ENCODE results near the gene EMC8.
A peak's percentile ranks its signal among the peaks of the same experiment; 100 is the strongest.

EMC8 gene

DNA sequence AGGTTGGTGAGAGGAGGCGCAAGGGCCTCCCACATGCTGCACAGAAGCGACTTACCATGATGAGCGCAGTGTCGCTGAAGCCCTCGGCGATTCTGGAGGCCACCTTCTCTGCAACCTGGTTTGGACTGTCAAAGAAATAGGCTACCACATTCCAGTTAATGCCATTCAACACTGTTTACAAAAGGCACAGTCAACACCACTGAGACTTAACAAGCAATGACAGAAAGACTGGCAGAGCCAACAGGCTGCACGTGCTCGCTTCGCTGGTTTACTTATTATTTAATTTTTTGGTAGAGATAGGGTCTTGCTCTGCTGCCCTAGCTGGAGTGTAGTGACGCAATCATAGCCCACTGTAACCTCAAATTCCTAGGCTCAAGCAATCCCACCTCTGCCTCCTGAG is 18.2 kb downstream of the EMC8 start:
- TF ChIP-seq, protein P1, sequence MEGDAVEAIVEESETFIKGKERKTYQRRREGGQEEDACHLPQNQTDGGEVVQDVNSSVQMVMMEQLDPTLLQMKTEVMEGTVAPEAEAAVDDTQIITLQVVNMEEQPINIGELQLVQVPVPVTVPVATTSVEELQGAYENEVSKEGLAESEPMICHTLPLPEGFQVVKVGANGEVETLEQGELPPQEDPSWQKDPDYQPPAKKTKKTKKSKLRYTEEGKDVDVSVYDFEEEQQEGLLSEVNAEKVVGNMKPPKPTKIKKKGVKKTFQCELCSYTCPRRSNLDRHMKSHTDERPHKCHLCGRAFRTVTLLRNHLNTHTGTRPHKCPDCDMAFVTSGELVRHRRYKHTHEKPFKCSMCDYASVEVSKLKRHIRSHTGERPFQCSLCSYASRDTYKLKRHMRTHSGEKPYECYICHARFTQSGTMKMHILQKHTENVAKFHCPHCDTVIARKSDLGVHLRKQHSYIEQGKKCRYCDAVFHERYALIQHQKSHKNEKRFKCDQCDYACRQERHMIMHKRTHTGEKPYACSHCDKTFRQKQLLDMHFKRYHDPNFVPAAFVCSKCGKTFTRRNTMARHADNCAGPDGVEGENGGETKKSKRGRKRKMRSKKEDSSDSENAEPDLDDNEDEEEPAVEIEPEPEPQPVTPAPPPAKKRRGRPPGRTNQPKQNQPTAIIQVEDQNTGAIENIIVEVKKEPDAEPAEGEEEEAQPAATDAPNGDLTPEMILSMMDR (conservative IDR thresholded peaks at IDR 0.05), result no peak
- no peak for TF ChIP-seq ZFX (IDR thresholded peaks at IDR 0.05)

DNA sequence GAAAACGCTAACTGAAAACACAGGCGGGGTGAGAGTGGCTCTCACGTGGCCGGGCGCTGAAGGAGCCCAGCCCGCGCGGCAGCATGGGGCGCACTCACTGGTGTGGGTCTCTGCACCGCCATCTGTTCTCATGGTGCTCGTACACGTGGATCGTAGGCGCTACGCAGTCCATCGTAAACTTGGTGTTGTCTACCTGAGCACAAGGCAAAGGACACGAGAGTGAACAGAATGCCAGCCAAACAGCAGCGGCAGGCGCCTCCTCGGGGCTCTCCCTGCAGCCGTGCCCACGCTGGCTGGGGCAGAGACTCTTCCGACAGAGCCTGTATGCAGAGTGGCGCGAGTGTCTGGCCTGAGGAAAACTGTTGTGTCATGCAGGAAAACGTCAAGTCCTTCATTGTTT is 19.1 kb downstream of the EMC8 start:
- TF ChIP-seq, protein P1 (conservative IDR thresholded peaks at IDR 0.05), result no peak
- no peak for TF ChIP-seq ZFX (IDR thresholded peaks at IDR 0.05)

More for the DNA sequence above, 18.2 kb downstream of the EMC8 start:
- H3K27ac ChIP-seq, result no peak overlapping the region

DNA sequence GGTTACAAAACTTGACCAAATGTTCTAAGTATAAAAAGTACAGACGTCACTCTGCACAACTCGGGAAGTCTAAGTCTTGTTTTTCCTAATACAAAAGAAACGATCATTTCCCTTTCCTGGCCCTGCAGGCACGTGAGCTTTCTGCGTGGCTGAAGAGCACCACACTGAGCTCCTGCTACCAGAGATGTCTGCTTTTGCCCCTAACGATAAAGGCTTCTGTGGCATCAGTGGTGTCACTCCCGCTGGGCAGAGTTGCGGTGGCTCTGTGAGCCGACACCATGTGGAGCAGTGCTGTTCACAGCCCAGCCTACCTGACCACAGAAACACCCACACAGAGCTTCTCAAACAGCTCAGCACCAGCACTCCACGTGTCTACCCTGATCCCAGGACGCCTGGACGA is 20.5 kb downstream of the EMC8 start:
- no peak for TF ChIP-seq ZFX (IDR thresholded peaks at IDR 0.05)
- TF ChIP-seq, protein P1 (conservative IDR thresholded peaks at IDR 0.05), result no peak
- H3K27ac ChIP-seq, result no peak overlapping the region

More for the DNA sequence above, 19.1 kb downstream of the EMC8 start:
- no peak overlapping the region for H3K27ac ChIP-seq

DNA sequence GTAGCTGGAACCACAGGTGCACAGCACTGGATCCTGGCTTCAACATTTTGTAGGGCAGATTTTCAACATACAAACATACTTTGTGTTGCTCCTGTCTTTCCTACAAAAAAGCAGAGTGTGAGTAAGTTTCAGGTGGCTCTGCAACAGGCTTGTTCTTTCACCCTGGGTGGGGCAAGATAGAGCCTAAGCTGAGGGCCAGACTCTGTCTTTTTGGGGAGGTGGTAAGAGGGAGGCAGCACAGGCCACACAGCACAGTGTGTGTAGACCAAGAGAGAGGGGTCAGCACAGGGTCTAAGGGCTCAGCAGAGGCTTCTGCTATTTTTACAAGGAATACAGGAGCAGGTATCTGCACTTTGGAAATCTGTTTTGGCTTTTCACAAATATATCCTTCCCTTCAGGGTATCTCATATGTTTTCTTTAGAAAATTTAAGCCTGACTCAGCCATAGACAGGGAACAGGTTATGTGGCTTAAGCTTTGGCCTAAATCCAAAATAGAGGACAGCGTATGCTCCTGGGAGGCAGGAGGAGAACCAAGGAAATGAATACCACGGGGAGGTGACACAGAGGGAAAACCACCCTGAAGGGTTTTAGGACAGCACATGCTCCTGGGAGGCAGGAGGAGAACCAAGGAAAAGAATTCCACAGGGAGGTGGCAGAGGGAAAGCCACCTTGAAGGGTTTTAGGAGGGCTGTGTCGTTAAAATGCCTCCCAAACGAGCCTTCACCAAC is 21.6 kb downstream of the EMC8 start:
- peak overlapping the region; percentile 67 for H3K27ac ChIP-seq
- TF ChIP-seq, protein P1 (conservative IDR thresholded peaks at IDR 0.05), result no peak
- TF ChIP-seq ZFX (IDR thresholded peaks at IDR 0.05), result no peak

DNA sequence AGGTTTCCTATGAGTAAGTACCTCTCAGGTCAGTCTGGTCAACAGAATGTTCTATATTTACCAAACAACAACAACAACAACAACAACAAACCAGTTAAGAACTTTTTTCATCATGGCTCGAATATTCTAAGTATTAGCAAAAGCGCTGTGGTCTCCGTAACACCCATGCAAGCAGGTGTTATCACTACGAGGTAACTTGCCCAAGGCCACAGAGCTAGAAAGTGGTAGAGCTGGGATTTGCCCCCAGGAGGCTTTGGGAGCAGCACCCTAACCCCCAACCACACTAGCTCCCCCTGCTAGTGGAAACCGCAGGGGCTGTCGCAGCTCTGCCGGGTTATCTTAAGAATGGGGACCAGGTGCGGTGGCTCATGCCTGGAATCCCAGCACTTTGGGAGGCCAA is 24.5 kb downstream of the EMC8 start:
- TF ChIP-seq ZFX (IDR thresholded peaks at IDR 0.05), result no peak
- TF ChIP-seq, protein P1 (conservative IDR thresholded peaks at IDR 0.05), result no peak
- no peak overlapping the region for H3K27ac ChIP-seq

DNA sequence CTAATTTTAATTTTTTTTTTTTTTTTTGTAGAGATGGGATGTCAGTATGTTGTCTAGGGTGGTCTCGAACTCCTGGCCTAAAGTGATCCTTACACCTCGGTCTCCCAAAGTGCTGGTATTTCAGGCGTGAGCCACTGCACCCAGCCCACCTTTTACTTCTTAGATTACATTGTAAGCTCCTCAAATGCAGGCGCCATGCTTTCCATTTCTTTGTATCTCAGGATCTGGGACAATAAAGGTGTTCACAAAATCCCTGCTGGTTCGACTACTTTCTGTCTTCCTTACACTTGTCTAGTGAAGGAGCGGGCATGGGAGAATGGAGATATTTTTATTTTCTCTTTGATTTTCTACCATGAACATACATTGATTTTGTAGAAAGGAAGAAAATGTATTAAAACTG is 25.2 kb downstream of the EMC8 start:
- H3K27ac ChIP-seq, result no peak overlapping the region
- no peak for TF ChIP-seq ZFX (IDR thresholded peaks at IDR 0.05)
- TF ChIP-seq, protein P1 (conservative IDR thresholded peaks at IDR 0.05), result no peak

DNA sequence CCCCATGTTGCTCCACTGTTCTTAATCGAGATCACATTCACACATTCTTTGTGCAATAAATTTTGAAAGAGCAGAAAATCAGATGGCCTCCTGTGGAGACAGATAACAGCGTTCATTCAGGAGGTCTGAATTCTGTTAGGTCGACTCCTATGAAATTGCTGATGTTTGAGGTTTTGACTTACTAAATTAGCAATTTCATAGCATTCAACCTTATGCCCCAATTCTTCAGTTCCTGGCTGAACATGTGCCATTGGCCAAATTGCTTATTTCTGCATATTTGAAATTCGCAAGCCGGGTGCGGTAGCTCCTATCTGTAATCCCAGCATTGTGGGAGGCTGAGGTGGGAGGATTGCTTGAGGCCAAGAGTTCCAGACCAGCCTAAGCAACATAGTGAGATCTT is 26.3 kb downstream of the EMC8 start:
- no peak for TF ChIP-seq ZFX (IDR thresholded peaks at IDR 0.05)
- TF ChIP-seq, protein P1 (conservative IDR thresholded peaks at IDR 0.05), result no peak
- H3K27ac ChIP-seq, result no peak overlapping the region
